Pancreas (tissue), 10 donors: ENCODE results near the gene LRBA. TPM values are rescaled to one million over a fixed set of nuclear protein-coding genes. Genes with fewer than 3 reads are reported as not detected.

ENCODE experiments used
- ATAC-seq, 4 donors: fragments of 200-7000 bp; cut with Tn5 transposase; one replicate each; pipeline versions ENCODE4 v1.8.0 to v1.9.1; 2020; ENCODE audit warnings: mild to moderate bottlenecking in 4 of 4, moderate library complexity in 4 of 4
- DNase-seq, 6 donors: peaks; one replicate each; pipeline ENCODE4 v3.0.0-alpha.2; 2020
- FAIRE-seq: peaks from 2 replicates; lab custom pipeline; 2012; peaks lifted over from hg19 to GRCh38; lab: Jason Lieb, UNC
- H3K27ac ChIP-seq, 4 donors: fragments of 200-600 bp; sonication (generic); 1 replicate in 3 of 4; 2 replicates in 1 of 4; pipeline versions ENCODE4 v1.5.0 to v1.8.0; 2020
- H3K27me3 ChIP-seq, 4 donors: fragments of 200-600 bp; one replicate each; pipeline ENCODE4 v1.8.0; 2021
- H3K36me3 ChIP-seq, 3 donors: fragments of 200-600 bp; sonication (generic) in 1 of 3; one replicate each; pipeline versions ENCODE4 v1.5.0 to v1.8.0; 2020 to 2021
- H3K4me1 ChIP-seq, 3 donors: fragments of 200-600 bp; one replicate each; pipeline ENCODE4 v1.8.0; 2021
- H3K4me3 ChIP-seq, 4 donors: fragments of 200-600 bp; sonication (generic) in 2 of 4; one replicate each; pipeline versions ENCODE4 v1.5.0 to v1.8.0; 2020 to 2021
- H3K9me3 ChIP-seq, 4 donors: fragments of 200-600 bp; one replicate each; pipeline ENCODE4 v1.8.0; 2021
- CTCF ChIP-seq, 4 donors: fragments of 200-600 bp; sonication (generic) in 3 of 4; IDR thresholded peaks; one replicate each; pipeline versions ENCODE4 v1.5.0 to v1.8.0; 2021; ENCODE audit warnings: antibody characterized with exemption in 4 of 4
- WGBS, 2 donors: extraction: QIAGEN DNeasy Blood & Tissue Kit; methylation state at CpG; one replicate each; pipeline ENCODE4 v1.1.7; 2013; 5-methylcytosine and 5-hydroxymethylcytosine counted together
- intact Hi-C, 3 donors: fragments of 100-400 bp; cut with DNase I; formaldehyde crosslinking; loops; one replicate each; pipeline versions ENCODE4 v1.11.1 to v1.14.2; 2022
- polyA plus RNA-seq, 2 donors: library from polyadenylated mRNA; stranded (reverse); fragments of 200-250 nt; gene quantifications; one replicate each; pipeline ENCODE4 v1.2.3, GENCODE V29; 2013
- total RNA-seq, 6 donors: library from RNA; stranded (reverse); fragmentation: NEBNext Ultra II Directional in 4 of 6; extraction: Animal tissue kit (Norgen Biotek cat#: 25700) in 4 of 6; gene quantifications; one replicate each; pipeline versions ENCODE4 v1.2.1 to v1.2.4, GENCODE V29; 2021 to 2023
- donor health status: healthy with polysubstance abuse.
- donor health status: DM: no; HTN: no; CAD: no; lungs with moderate emphysema.
- donor health status: DM: no; HTN: no; CAD: no.
- donor health status: control.
- donor health status: control.
- donor health status: Bipolar disorder and iron deficiency.
- donor health status: DM: yes; HTN: yes; CAD: no.
- donor health status: DM: no; HTN: no; CAD: no.
- donor health status: DM: no; HTN: no; CAD: no.
- donor health status: DM: yes; HTN: yes; CAD: no.

Gene LRBA
- total and polyA plus RNA-seq, 8 donors = 6.6 to 35.3 (median 22.3) TPM

- Histone ChIP-seq H3K9me3 (no peaks in the 10 kb centered on the region), H3K27me3 (no peaks in the 10 kb centered on the region), H3K4me1 (no peaks in the 10 kb centered on the region), H3K4me3 (no peak overlapping the region), H3K36me3 (no peaks in the 10 kb centered on the region), H3K27ac (no peak overlapping the region)
- ATAC-seq = no peak
- no peak for FAIRE-seq
- intact Hi-C loops = no loop called here
- WGBS, 2 donors = 91 to 96% methylated on average over 11 of the region's 11 CpGs
- DNase-seq = no peak
- TF ChIP-seq CTCF (IDR thresholded peaks at IDR 0.05) = no peak
Measured at GRCh38 chr4:151048913-151049312, 33.8 kb upstream of the LRBA start.

- no peak overlapping the region for H3K4me3 ChIP-seq
- intact Hi-C loops = no loop called here
- H3K36me3 ChIP-seq = no peaks in the 10 kb centered on the region
- no peaks in the 10 kb centered on the region for H3K4me1 ChIP-seq
- FAIRE-seq (no peak), ATAC-seq (no peak), DNase-seq (no peak)
- no peak overlapping the region for H3K27ac ChIP-seq
- TF ChIP-seq CTCF (IDR thresholded peaks at IDR 0.05) = no peak
- 50% methylated on average over 4 of the region's 4 CpGs for WGBS, 2 donors
- no peaks in the 10 kb centered on the region for H3K9me3 ChIP-seq
- no peaks in the 10 kb centered on the region for H3K27me3 ChIP-seq
Measured at GRCh38 chr4:151046609-151047008, 31.5 kb upstream of the LRBA start.

GRCh38 chr4:151045907-151046306 lies 30.8 kb upstream of the LRBA start:
- intact Hi-C loops = no loop called here
- H3K4me1 ChIP-seq = no peaks in the 10 kb centered on the region
- H3K27me3 ChIP-seq = no peaks in the 10 kb centered on the region
- H3K36me3 ChIP-seq = no peaks in the 10 kb centered on the region
- WGBS, 2 donors = 14 to 17% methylated on average over 3 of the region's 3 CpGs
- no peak for TF ChIP-seq CTCF (IDR thresholded peaks at IDR 0.05)
- FAIRE-seq (no peak), DNase-seq (no peak), ATAC-seq (peak in 3 of 4 donors; percentile 30 to 79 (median 56))
- H3K4me3 ChIP-seq = no peak overlapping the region
- no peak overlapping the region for H3K27ac ChIP-seq
- no peaks in the 10 kb centered on the region for H3K9me3 ChIP-seq

- no peak overlapping the region for H3K27ac ChIP-seq
- no peaks in the 10 kb centered on the region for H3K36me3 ChIP-seq
- no peak overlapping the region for H3K4me3 ChIP-seq
- H3K4me1 ChIP-seq = no peaks in the 10 kb centered on the region
- intact Hi-C loops = no loop called here
- H3K27me3 ChIP-seq = no peaks in the 10 kb centered on the region
- DNase-seq = no peak
- 88 to 92% methylated on average over 1 of the region's 1 CpG for WGBS, 2 donors
- TF ChIP-seq CTCF (IDR thresholded peaks at IDR 0.05) = no peak
- FAIRE-seq = no peak
- H3K9me3 ChIP-seq = no peaks in the 10 kb centered on the region
- no peak for ATAC-seq
Measured at GRCh38 chr4:151043803-151044515, 28.9 kb upstream of the LRBA start.

- H3K4me3 ChIP-seq = no peak overlapping the region
- FAIRE-seq = no peak
- intact Hi-C loops = no loop called here
- DNase-seq = no peak
- whole genome bisulfite sequencing, 2 donors = 93% methylated on average over 2 of the region's 2 CpGs
- no peaks in the 10 kb centered on the region for H3K9me3 ChIP-seq
- no peaks in the 10 kb centered on the region for H3K36me3 ChIP-seq
- H3K27me3 ChIP-seq = no peaks in the 10 kb centered on the region
- ATAC-seq = no peak
- no peak overlapping the region for H3K27ac ChIP-seq
- no peak for TF ChIP-seq CTCF (IDR thresholded peaks at IDR 0.05)
- H3K4me1 ChIP-seq = peaks cover 0 to 6% (median 0%) of the 10 kb centered on the region in 3 donors
Measured at GRCh38 chr4:151039733-151040132, 24.6 kb upstream of the LRBA start.
